Smooth muscle cell (in vitro differentiated cells): Measurements from ENCODE around the gene ELANE. TPM values are rescaled to one million over a fixed set of nuclear protein-coding genes. Genes with fewer than 3 reads are reported as not detected.
"Not testable (repeated sequence)": the region's sequence is repeated elsewhere in the genome, so short reads cannot be mapped to it uniquely, and the experiment has no call there.

Experiments
- DNase-seq: peaks from one replicate; lab custom pipeline; 2025; ENCODE audit not compliant: unreplicated experiment; lab: John Stamatoyannopoulos, UW
- H2AFZ ChIP-seq: fragments of 200-600 bp; sonication (generic); 2 replicates; pipeline ENCODE4 v1.6.0; 2016; ENCODE audit warnings: antibody characterized with exemption, low read depth, mild to moderate bottlenecking
- H3F3A ChIP-seq: fragments of 200-600 bp; sonication (generic); 2 replicates; pipeline ENCODE4 v1.6.0; 2017; ENCODE audit warnings: antibody characterized with exemption, low read depth
- H3K27ac ChIP-seq: fragments of 200-600 bp; sonication (generic); 2 replicates; pipeline ENCODE4 v1.5.1; 2016; ENCODE audit warnings: low read depth, mild to moderate bottlenecking
- H3K27me3 ChIP-seq: fragments of 200-600 bp; sonication (generic); 2 replicates; pipeline ENCODE4 v1.6.1; 2016; ENCODE audit warnings: low read depth, mild to moderate bottlenecking
- H3K36me3 ChIP-seq: fragments of 200-600 bp; sonication (generic); 2 replicates; pipeline ENCODE4 v1.5.1; 2016; ENCODE audit warnings: low read depth
- H3K4me1 ChIP-seq: fragments of 200-600 bp; sonication (generic); 2 replicates; pipeline ENCODE4 v1.5.1; 2016; ENCODE audit warnings: low read depth
- H3K4me2 ChIP-seq: fragments of 200-600 bp; sonication (generic); 2 replicates; pipeline ENCODE4 v1.6.0; 2016; ENCODE audit warnings: mild to moderate bottlenecking
- H3K4me3 ChIP-seq: fragments of 200-600 bp; sonication (generic); 2 replicates; pipeline ENCODE4 v1.5.1; 2016; ENCODE audit warnings: mild to moderate bottlenecking
- H3K79me2 ChIP-seq: fragments of 200-600 bp; sonication (generic); 2 replicates; pipeline ENCODE4 v1.6.0; 2016; ENCODE audit warnings: low read depth, mild to moderate bottlenecking
- H3K9ac ChIP-seq: fragments of 200-600 bp; sonication (generic); 2 replicates; pipeline ENCODE4 v1.6.0; 2016; ENCODE audit warnings: low read depth
- H3K9me3 ChIP-seq: fragments of 200-600 bp; sonication (generic); replicated peaks from 2 replicates; pipeline ENCODE4 v1.5.1; 2016; ENCODE audit warnings: low read depth
- H4K20me1 ChIP-seq: fragments of 200-600 bp; sonication (generic); 2 replicates; pipeline ENCODE4 v1.6.0; 2016; ENCODE audit warnings: low read depth
- CTCF ChIP-seq: fragments of 200-600 bp; sonication (generic); IDR thresholded peaks from 2 replicates; pipeline ENCODE4 v1.5.1; 2017; ENCODE audit warnings: borderline replicate concordance, mild to moderate bottlenecking, antibody characterized with exemption; ENCODE audit not compliant: insufficient read depth, poor library complexity, severe bottlenecking
- WGBS: methylation state at CpG from one replicate; pipeline ENCODE4 v1.1.7; 2016; ENCODE audit warnings: low lambda C conversion rate; 5-methylcytosine and 5-hydroxymethylcytosine counted together
- polyA plus RNA-seq: library from polyadenylated mRNA; unstranded; fragments of >200 nt; fragmentation: Nextera tagmentation; extraction: Ambion mirVana; gene quantifications from 2 replicates; pipeline ENCODE4 v1.2.1, GENCODE V29; 2016
- total RNA-seq: library from RNA; depleted of rRNA; stranded (reverse); fragments of >200 nt; gene quantifications from 2 replicates; pipeline ENCODE4 v1.2.3, GENCODE V29; 2014

The ELANE gene
- total and polyA plus RNA-seq, 2 experiments from 2014 or later, result not detected

DNA sequence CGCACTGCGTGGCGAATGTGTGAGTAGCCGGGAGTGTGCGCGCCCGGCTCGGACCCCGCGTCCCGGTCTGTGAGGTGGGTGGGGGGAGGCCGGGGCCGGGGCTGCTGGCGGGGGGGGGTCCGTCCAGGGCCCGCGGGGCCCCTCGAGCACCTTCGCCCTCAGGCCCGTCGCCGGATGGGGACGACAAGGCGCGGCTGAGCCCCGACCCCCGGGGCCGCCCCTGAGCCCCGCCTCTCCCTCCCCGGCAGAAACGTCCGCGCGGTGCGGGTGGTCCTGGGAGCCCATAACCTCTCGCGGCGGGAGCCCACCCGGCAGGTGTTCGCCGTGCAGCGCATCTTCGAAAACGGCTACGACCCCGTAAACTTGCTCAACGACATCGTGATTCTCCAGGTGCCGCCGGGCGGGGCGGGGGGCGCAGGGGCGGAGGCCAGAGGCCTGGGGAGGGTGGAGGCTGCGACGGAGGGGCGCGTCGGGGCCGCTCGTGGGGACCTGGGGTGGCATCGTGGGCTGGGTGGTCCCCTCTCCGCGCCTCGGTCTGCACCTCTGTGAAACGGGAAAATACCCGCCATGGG, 997 bp downstream of the ELANE start:
- Histone ChIP-seq H3K9me3 (no peaks in the 10 kb centered on the region), H3K4me1 (no peaks in the 10 kb centered on the region), H3K36me3 (no peaks in the 10 kb centered on the region), H3K27me3 (no peaks in the 10 kb centered on the region), H3K9ac (no peak overlapping the region), H4K20me1 (no peaks in the 10 kb centered on the region), H3F3A (peaks cover 8% of the 10 kb centered on the region), H2AFZ (no peak overlapping the region), H3K79me2 (no peaks in the 10 kb centered on the region), H3K27ac (no peak overlapping the region), H3K4me2 (no peak overlapping the region), H3K4me3 (no peak overlapping the region)
- WGBS, result 95% methylated on average over 24 of the region's 67 CpGs
- no peak for DNase-seq
- no peak for TF ChIP-seq CTCF

DNA sequence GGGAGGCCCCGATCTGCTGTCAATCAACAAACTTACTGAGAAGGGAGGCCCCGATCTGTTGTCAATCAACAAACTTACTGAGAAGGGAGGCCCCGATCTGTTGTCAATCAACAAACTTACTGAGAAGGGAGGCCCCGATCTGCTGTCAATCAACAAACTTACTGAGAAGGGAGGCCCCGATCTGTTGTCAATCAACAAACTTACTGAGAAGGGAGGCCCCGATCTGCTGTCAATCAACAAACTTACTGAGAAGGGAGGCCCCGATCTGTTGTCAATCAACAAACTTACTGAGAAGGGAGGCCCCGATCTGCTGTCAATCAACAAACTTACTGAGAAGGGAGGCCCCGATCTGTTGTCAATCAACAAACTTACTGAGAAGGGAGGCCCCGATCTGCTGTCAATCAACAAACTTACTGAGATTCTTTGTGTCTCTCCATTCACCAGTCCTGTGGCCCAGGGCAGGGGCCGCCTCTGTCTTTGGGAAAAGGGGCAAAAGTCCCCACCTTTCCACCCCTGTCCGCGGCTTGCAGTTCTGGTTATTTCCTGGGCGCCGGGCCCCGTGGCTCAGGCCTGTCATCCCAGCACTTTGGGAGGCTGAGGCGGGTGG, 1.6 kb downstream of the ELANE start:
- not testable (repeated sequence) for H3K4me2 ChIP-seq, H3K4me1 ChIP-seq, H4K20me1 ChIP-seq, H2AFZ ChIP-seq, H3K27me3 ChIP-seq, H3K9me3 ChIP-seq, H3K79me2 ChIP-seq, H3F3A ChIP-seq, H3K27ac ChIP-seq, H3K4me3 ChIP-seq, DNase-seq, H3K9ac ChIP-seq, H3K36me3 ChIP-seq
- 94% methylated on average over 12 of the region's 17 CpGs for WGBS

GRCh38 chr19:854549-854948, 2.4 kb downstream of the ELANE start:
- no peaks in the 10 kb centered on the region for H4K20me1 ChIP-seq
- 86% methylated on average over 6 of the region's 6 CpGs for WGBS
- no peak overlapping the region for H2AFZ ChIP-seq
- H3K9ac ChIP-seq, result no peak overlapping the region
- TF ChIP-seq CTCF, result no peak
- H3K27me3 ChIP-seq, result no peaks in the 10 kb centered on the region
- DNase-seq, result no peak
- H3K36me3 ChIP-seq, result no peaks in the 10 kb centered on the region
- no peak overlapping the region for H3K27ac ChIP-seq
- no peak overlapping the region for H3K4me2 ChIP-seq
- H3K9me3 ChIP-seq, result no peaks in the 10 kb centered on the region
- peaks cover 8% of the 10 kb centered on the region for H3F3A ChIP-seq
- H3K4me1 ChIP-seq, result no peaks in the 10 kb centered on the region
- H3K79me2 ChIP-seq, result no peaks in the 10 kb centered on the region
- H3K4me3 ChIP-seq, result no peak overlapping the region

GRCh38 chr19:855142-855541, 3.0 kb downstream of the ELANE start:
- DNase-seq, result no peak
- H4K20me1 ChIP-seq, result no peaks in the 10 kb centered on the region
- no peak overlapping the region for H3K9ac ChIP-seq
- no peaks in the 10 kb centered on the region for H3K9me3 ChIP-seq
- H3K79me2 ChIP-seq, result no peaks in the 10 kb centered on the region
- no peak overlapping the region for H3K4me2 ChIP-seq
- no peak for TF ChIP-seq CTCF
- H3F3A ChIP-seq, result peaks cover 6% of the 10 kb centered on the region
- no peak overlapping the region for H2AFZ ChIP-seq
- no peak overlapping the region for H3K4me3 ChIP-seq
- no peaks in the 10 kb centered on the region for H3K36me3 ChIP-seq
- no peaks in the 10 kb centered on the region for H3K4me1 ChIP-seq
- 89% methylated on average over 12 of the region's 12 CpGs for WGBS
- peaks cover 4% of the 10 kb centered on the region for H3K27me3 ChIP-seq
- no peak overlapping the region for H3K27ac ChIP-seq
